ENCODE data around the gene CLSTN1. TPM values are rescaled to one million over a fixed set of nuclear protein-coding genes. Genes with fewer than 3 reads are reported as not detected.
A peak's percentile ranks its signal among the peaks of the same experiment; 100 is the strongest.

Gene CLSTN1
- polyA plus RNA-seq, 2 donors = 45.8 to 55.4 TPM

DNA sequence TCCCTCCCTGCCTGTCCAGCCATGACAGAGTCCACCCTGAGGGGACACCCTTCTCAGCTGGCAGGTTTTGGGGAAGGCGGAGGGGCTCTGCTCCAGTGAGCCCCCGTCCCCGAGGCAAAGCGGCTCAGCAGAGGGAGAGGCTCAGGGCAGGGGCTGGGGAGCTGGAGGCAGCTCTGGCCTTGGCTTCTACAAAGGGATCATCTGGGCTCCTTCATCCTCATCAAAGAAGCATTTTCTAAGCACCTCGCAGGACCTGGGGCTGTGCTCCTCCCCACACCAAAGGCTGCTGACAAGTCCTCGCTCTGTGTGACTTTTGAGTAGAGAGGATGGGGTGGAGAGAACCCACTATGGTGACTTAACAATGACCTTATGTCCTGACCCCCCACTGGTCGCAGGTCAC, 21.0 kb upstream of the CLSTN1 start:
- Histone ChIP-seq H3K27ac (ENCODE audit: low read depth in 2 of 2, low read length in 1 of 2) (no peak overlapping the region), H3K27me3 (ENCODE audit: control insufficient read depth in 1 of 2, insufficient read depth in 2 of 2, low read length in 2 of 2) (no peaks in the 10 kb centered on the region), H3K4me1 (ENCODE audit: control insufficient read depth in 2 of 2, insufficient read depth in 2 of 2, low read length in 1 of 2) (peaks cover 9 to 17% of the 10 kb centered on the region in 2 donors), H3K36me3 (ENCODE audit: control insufficient read depth in 2 of 2, insufficient read depth in 2 of 2, low read length in 1 of 2) (peaks cover 8 to 11% of the 10 kb centered on the region in 2 donors), H3K9me3 (ENCODE audit: control insufficient read depth in 2 of 2, insufficient read depth in 1 of 2, low read depth in 1 of 2, low read length in 1 of 2) (peaks cover 0 to 3% of the 10 kb centered on the region in 2 donors), H3K4me3 (ENCODE audit: low read depth in 1 of 2, low read length in 2 of 2) (no peak overlapping the region)
- 77 to 87% methylated on average over 7 of the region's 7 CpGs for WGBS, 2 donors

DNA sequence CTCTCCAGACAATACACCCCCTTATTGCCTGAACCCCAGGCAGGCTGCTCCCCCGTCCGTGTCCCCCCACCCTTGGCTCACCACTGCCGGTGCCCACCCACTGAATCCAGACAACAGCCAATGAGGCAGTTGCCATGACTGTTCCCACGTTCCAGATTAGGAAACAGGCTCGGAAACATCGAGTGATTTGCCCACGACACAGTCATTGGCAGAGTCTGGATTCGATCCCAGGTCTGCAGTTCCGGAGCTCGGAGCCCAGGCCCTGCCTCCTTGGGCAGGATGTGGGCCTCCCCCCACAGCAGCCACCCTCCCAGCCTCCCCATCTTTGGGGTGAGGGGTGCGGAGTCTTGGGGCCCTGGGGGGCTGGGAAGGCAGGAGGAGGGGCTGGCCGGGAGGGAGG, 20.3 kb upstream of the CLSTN1 start:
- Histone ChIP-seq H3K4me3 (ENCODE audit: low read depth in 1 of 2, low read length in 2 of 2) (no peak overlapping the region), H3K36me3 (ENCODE audit: control insufficient read depth in 2 of 2, insufficient read depth in 2 of 2, low read length in 1 of 2) (peaks cover 2 to 9% of the 10 kb centered on the region in 2 donors), H3K4me1 (ENCODE audit: control insufficient read depth in 2 of 2, insufficient read depth in 2 of 2, low read length in 1 of 2) (peaks cover 9 to 18% of the 10 kb centered on the region in 2 donors), H3K27me3 (ENCODE audit: control insufficient read depth in 1 of 2, insufficient read depth in 2 of 2, low read length in 2 of 2) (no peaks in the 10 kb centered on the region), H3K27ac (ENCODE audit: low read depth in 2 of 2, low read length in 1 of 2) (no peak overlapping the region), H3K9me3 (ENCODE audit: control insufficient read depth in 2 of 2, insufficient read depth in 1 of 2, low read depth in 1 of 2, low read length in 1 of 2) (peaks cover 0 to 3% of the 10 kb centered on the region in 2 donors)
- WGBS, 2 donors = 28 to 40% methylated on average over 11 to 12 of the region's 12 CpGs

- WGBS, 2 donors = 39 to 52% methylated on average over 7 of the region's 7 CpGs
- peaks cover 9 to 18% of the 10 kb centered on the region in 2 donors for H3K4me1 ChIP-seq (ENCODE audit: control insufficient read depth in 2 of 2, insufficient read depth in 2 of 2, low read length in 1 of 2)
- H3K36me3 ChIP-seq (ENCODE audit: control insufficient read depth in 2 of 2, insufficient read depth in 2 of 2, low read length in 1 of 2) = peaks cover 2 to 3% of the 10 kb centered on the region in 2 donors
- no peaks in the 10 kb centered on the region for H3K27me3 ChIP-seq (ENCODE audit: control insufficient read depth in 1 of 2, insufficient read depth in 2 of 2, low read length in 2 of 2)
- H3K27ac ChIP-seq (ENCODE audit: low read depth in 2 of 2, low read length in 1 of 2) = peak overlapping the region in 1 of 2 donors; percentile 11
- peaks cover 0 to 3% of the 10 kb centered on the region in 2 donors for H3K9me3 ChIP-seq (ENCODE audit: control insufficient read depth in 2 of 2, insufficient read depth in 1 of 2, low read depth in 1 of 2, low read length in 1 of 2)
- no peak overlapping the region for H3K4me3 ChIP-seq (ENCODE audit: low read depth in 1 of 2, low read length in 2 of 2)
These were observed 19.8 kb upstream of the CLSTN1 start for GRCh38 chr1:9843576-9843945.

- H3K27ac ChIP-seq (ENCODE audit: low read depth in 2 of 2, low read length in 1 of 2) = peak overlapping the region; percentile 11 to 43
- WGBS, 2 donors = 35 to 43% methylated on average over 20 of the region's 20 CpGs
- H3K9me3 ChIP-seq (ENCODE audit: control insufficient read depth in 2 of 2, insufficient read depth in 1 of 2, low read depth in 1 of 2, low read length in 1 of 2) = peaks cover 0 to 3% of the 10 kb centered on the region in 2 donors
- peaks cover 0 to 2% of the 10 kb centered on the region in 2 donors for H3K36me3 ChIP-seq (ENCODE audit: control insufficient read depth in 2 of 2, insufficient read depth in 2 of 2, low read length in 1 of 2)
- H3K4me1 ChIP-seq (ENCODE audit: control insufficient read depth in 2 of 2, insufficient read depth in 2 of 2, low read length in 1 of 2) = peaks cover 9 to 18% of the 10 kb centered on the region in 2 donors
- H3K4me3 ChIP-seq (ENCODE audit: low read depth in 1 of 2, low read length in 2 of 2) = no peak overlapping the region
- H3K27me3 ChIP-seq (ENCODE audit: control insufficient read depth in 1 of 2, insufficient read depth in 2 of 2, low read length in 2 of 2) = no peaks in the 10 kb centered on the region
These were observed 19.2 kb upstream of the CLSTN1 start for GRCh38 chr1:9842781-9843575.

DNA sequence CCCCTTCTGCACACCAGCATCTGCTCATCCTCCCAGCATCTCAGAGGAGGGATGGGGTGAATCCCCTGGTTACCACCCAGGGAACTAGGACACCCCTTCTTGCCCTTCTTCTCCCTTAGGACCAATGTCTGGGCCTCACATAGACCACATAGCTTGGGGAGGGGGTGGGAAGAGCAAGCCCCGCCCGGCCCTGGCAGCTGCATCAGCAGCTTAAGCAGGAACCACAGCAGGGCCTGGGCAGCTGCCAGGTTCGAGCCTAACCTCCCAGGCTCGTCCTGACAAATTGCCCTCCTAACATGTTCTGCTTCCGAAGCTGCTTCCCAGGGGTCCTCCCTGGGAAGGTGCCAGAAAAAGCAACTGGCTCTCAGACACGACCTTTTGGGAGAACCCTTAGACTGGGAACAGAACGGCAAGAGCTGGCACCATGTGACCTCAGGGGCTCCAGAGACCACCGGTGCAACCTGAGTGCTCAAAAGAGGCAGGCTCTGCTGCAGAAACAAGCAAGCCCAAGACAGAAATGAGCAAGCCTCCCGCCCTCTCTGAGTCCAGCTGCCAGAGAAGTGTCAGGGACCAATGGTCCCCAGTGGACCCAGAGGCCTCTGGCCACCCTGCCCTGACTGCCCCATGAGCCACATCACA, 18.4 kb upstream of the CLSTN1 start:
- H3K4me1 ChIP-seq (ENCODE audit: control insufficient read depth in 2 of 2, insufficient read depth in 2 of 2, low read length in 1 of 2) = peaks cover 9 to 18% of the 10 kb centered on the region in 2 donors
- no peak overlapping the region for H3K4me3 ChIP-seq (ENCODE audit: low read depth in 1 of 2, low read length in 2 of 2)
- no peak overlapping the region for H3K27ac ChIP-seq (ENCODE audit: low read depth in 2 of 2, low read length in 1 of 2)
- WGBS, 2 donors = 24 to 40% methylated on average over 9 of the region's 9 CpGs
- peaks cover 0 to 2% of the 10 kb centered on the region in 2 donors for H3K36me3 ChIP-seq (ENCODE audit: control insufficient read depth in 2 of 2, insufficient read depth in 2 of 2, low read length in 1 of 2)
- no peaks in the 10 kb centered on the region for H3K27me3 ChIP-seq (ENCODE audit: control insufficient read depth in 1 of 2, insufficient read depth in 2 of 2, low read length in 2 of 2)
- H3K9me3 ChIP-seq (ENCODE audit: control insufficient read depth in 2 of 2, insufficient read depth in 1 of 2, low read depth in 1 of 2, low read length in 1 of 2) = peaks cover 0 to 3% of the 10 kb centered on the region in 2 donors

DNA sequence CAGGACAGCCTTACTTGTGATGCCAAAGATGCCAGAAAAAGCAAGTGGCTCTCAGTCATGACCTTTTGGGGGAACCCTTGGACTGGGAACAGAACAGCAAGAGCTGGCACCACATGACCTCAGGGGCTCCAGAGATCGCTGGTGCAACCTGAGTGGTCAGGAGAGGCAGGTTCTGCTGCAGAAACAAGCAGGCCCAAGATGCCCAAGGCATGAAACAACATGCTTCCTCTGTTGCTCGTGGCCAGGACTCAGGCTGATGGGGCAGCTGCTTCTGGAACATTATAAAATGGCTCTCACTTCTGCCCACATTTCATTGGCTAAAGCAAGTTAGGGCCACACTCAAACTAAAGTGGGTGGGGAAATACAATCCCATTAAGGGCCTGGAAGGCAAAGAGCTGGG, 17.7 kb upstream of the CLSTN1 start:
- no peak overlapping the region for H3K27ac ChIP-seq (ENCODE audit: low read depth in 2 of 2, low read length in 1 of 2)

GRCh38 chr1:9840176-9840575, 16.4 kb upstream of the CLSTN1 start:
- Histone ChIP-seq H3K27me3 (ENCODE audit: control insufficient read depth in 1 of 2, insufficient read depth in 2 of 2, low read length in 2 of 2) (no peaks in the 10 kb centered on the region), H3K4me3 (ENCODE audit: low read depth in 1 of 2, low read length in 2 of 2) (no peak overlapping the region), H3K4me1 (ENCODE audit: control insufficient read depth in 2 of 2, insufficient read depth in 2 of 2, low read length in 1 of 2) (peaks cover 12 to 30% of the 10 kb centered on the region in 2 donors), H3K9me3 (ENCODE audit: control insufficient read depth in 2 of 2, insufficient read depth in 1 of 2, low read depth in 1 of 2, low read length in 1 of 2) (peaks cover 0 to 3% of the 10 kb centered on the region in 2 donors), H3K27ac (ENCODE audit: low read depth in 2 of 2, low read length in 1 of 2) (no peak overlapping the region), H3K36me3 (ENCODE audit: control insufficient read depth in 2 of 2, insufficient read depth in 2 of 2, low read length in 1 of 2) (no peaks in the 10 kb centered on the region)
- WGBS, 2 donors = 38 to 51% methylated on average over 3 of the region's 3 CpGs

More for the DNA sequence above, 17.7 kb upstream of the CLSTN1 start:
- Histone ChIP-seq H3K36me3 (ENCODE audit: control insufficient read depth in 2 of 2, insufficient read depth in 2 of 2, low read length in 1 of 2) (no peaks in the 10 kb centered on the region), H3K9me3 (ENCODE audit: control insufficient read depth in 2 of 2, insufficient read depth in 1 of 2, low read depth in 1 of 2, low read length in 1 of 2) (peaks cover 0 to 3% of the 10 kb centered on the region in 2 donors), H3K4me1 (ENCODE audit: control insufficient read depth in 2 of 2, insufficient read depth in 2 of 2, low read length in 1 of 2) (peaks cover 9 to 18% of the 10 kb centered on the region in 2 donors), H3K4me3 (ENCODE audit: low read depth in 1 of 2, low read length in 2 of 2) (no peak overlapping the region), H3K27me3 (ENCODE audit: control insufficient read depth in 1 of 2, insufficient read depth in 2 of 2, low read length in 2 of 2) (no peaks in the 10 kb centered on the region)
- 56 to 76% methylated on average over 2 of the region's 2 CpGs for WGBS, 2 donors

DNA sequence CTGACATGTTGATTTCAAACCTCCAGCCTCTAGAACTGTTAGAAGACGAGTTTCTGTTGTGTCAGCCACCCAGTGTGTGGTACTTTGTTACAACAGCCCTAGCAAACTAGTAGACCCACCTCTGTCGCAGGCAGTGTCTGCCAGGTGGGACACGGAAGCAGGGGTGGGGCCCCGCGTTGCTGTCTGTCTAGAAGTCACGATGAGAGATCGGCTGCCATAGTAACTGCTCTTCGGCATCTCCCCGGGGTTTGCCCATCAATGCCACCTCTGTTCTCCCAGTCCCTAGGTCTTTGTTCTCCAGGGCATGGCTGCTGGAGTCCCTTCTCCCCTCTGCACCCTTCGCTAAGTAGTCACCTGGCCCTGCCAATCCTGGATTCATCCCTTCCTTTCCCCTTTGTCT, 15.2 kb upstream of the CLSTN1 start:
- Histone ChIP-seq H3K36me3 (ENCODE audit: control insufficient read depth in 2 of 2, insufficient read depth in 2 of 2, low read length in 1 of 2) (no peaks in the 10 kb centered on the region), H3K4me3 (ENCODE audit: low read depth in 1 of 2, low read length in 2 of 2) (no peak overlapping the region), H3K27ac (ENCODE audit: low read depth in 2 of 2, low read length in 1 of 2) (no peak overlapping the region), H3K27me3 (ENCODE audit: control insufficient read depth in 1 of 2, insufficient read depth in 2 of 2, low read length in 2 of 2) (no peaks in the 10 kb centered on the region), H3K9me3 (ENCODE audit: control insufficient read depth in 2 of 2, insufficient read depth in 1 of 2, low read depth in 1 of 2, low read length in 1 of 2) (peaks cover 0 to 3% of the 10 kb centered on the region in 2 donors), H3K4me1 (ENCODE audit: control insufficient read depth in 2 of 2, insufficient read depth in 2 of 2, low read length in 1 of 2) (peaks cover 12 to 35% of the 10 kb centered on the region in 2 donors)
- whole genome bisulfite sequencing, 2 donors = 88 to 89% methylated on average over 10 of the region's 10 CpGs

- Histone ChIP-seq H3K27me3 (ENCODE audit: control insufficient read depth in 1 of 2, insufficient read depth in 2 of 2, low read length in 2 of 2) (no peaks in the 10 kb centered on the region), H3K9me3 (ENCODE audit: control insufficient read depth in 2 of 2, insufficient read depth in 1 of 2, low read depth in 1 of 2, low read length in 1 of 2) (peaks cover 0 to 3% of the 10 kb centered on the region in 2 donors), H3K27ac (ENCODE audit: low read depth in 2 of 2, low read length in 1 of 2) (peak overlapping the region; percentile 77 to 79), H3K4me3 (ENCODE audit: low read depth in 1 of 2, low read length in 2 of 2) (no peak overlapping the region), H3K36me3 (ENCODE audit: control insufficient read depth in 2 of 2, insufficient read depth in 2 of 2, low read length in 1 of 2) (no peaks in the 10 kb centered on the region), H3K4me1 (ENCODE audit: control insufficient read depth in 2 of 2, insufficient read depth in 2 of 2, low read length in 1 of 2) (peaks cover 3 to 18% of the 10 kb centered on the region in 2 donors)
- 51 to 57% methylated on average over 5 of the region's 5 CpGs for WGBS, 2 donors
These were observed 12.8 kb upstream of the CLSTN1 start for GRCh38 chr1:9836632-9836960.
